LNCAP (cell line): Measurements from ENCODE around the gene ASIC3.

ENCODE experiments used
- TF ChIP-seq, protein P1 (sequence below): fragments of 450-650 bp; IDR thresholded peaks from 2 replicates; pipeline ENCODE4 v1.5.1; 2017; ENCODE audit warnings: mild to moderate bottlenecking

Gene ASIC3

DNA sequence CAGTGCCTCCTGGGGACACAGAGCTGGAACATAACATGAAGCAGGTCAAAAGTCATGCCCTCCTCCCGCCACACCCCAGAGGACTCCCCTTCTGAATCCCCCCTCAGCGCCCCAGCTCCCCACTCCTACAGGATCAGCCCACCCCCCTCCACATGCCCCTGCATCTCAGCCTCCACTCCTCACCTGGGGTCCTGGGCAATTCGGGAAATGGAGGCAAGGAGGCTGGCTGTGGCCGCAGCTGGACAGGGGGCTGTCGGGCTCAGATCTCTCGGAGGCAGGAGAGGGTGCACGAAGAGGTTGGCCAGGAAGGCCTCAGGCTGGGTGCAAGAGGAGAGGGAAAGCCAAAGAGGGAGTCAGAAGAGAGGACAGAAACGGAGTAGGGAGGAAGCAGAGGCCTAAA, 31.8 kb upstream of the ASIC3 start:
- TF ChIP-seq, protein P1, sequence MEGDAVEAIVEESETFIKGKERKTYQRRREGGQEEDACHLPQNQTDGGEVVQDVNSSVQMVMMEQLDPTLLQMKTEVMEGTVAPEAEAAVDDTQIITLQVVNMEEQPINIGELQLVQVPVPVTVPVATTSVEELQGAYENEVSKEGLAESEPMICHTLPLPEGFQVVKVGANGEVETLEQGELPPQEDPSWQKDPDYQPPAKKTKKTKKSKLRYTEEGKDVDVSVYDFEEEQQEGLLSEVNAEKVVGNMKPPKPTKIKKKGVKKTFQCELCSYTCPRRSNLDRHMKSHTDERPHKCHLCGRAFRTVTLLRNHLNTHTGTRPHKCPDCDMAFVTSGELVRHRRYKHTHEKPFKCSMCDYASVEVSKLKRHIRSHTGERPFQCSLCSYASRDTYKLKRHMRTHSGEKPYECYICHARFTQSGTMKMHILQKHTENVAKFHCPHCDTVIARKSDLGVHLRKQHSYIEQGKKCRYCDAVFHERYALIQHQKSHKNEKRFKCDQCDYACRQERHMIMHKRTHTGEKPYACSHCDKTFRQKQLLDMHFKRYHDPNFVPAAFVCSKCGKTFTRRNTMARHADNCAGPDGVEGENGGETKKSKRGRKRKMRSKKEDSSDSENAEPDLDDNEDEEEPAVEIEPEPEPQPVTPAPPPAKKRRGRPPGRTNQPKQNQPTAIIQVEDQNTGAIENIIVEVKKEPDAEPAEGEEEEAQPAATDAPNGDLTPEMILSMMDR: no peak

DNA sequence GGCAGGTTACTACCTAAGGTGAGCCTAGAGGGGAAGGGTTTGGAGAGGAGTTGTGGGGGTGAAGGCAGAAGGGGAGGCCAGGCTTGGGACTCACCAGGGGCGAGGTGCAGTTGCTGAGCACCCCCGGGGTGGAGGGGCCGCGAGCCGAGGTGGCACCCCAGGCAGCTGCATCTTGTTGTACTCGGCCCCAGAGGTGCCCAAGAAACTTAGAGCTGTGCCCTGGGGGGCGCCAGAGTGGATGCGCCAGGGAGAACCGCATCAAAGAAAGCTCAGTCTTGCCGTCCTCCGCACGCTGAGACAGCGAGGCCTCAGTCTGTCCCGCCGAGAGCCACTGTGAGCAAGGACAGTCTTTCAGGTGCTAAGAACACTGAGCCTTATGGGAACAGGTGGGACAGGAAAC, 31.4 kb upstream of the ASIC3 start:
- TF ChIP-seq, protein P1: no peak

DNA sequence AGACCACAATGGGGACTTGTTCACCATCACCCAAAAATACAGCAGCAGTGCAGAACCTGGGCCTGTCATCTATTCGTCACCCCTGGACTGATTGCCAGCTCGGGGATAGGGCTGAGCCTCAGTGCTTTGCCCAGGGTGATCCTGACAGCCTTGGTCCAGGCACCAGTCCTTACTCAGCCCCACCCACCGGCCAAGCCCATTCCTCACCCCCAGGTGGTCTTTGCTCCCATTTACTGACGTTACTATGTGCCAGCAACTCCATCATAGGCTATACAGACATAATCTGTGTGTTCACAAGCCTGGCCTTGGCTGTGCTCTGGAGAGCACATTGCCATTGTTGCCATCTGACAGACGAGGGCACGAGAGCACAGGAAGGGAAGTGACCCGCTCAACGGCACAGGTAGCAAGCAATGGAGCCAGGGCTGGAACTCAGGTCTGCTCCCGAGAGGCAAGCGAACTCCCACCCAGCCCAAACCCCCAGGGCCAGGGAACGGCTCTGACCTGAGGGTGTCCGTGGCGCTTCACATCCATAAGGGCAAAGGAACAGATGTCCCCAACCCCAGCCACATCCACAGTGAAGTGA, 30.9 kb upstream of the ASIC3 start:
- TF ChIP-seq, protein P1: no peak

DNA sequence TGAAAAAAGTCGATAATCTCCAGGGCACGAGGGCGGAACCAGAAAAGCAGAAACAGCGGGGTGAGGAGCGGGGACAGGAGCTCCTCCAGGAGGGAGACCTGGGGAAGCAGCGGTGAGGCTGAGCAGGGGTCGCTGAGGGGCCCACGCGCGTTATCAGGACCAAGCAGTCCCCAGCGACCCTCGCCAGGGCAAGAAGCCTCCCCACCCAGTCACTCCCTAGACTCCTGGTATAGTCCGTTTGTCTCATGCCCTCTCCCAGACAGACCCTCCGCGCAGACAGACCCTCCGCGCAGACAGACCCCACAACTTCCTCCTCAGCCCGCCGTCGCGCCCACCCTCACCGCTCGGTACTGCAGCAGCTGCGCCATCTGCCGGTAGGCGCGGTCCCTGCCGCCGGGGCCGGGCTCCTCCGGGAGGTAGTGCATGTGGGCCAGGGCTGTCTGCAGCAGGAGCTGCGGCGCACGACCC, 30.3 kb upstream of the ASIC3 start:
- TF ChIP-seq, protein P1: peak; percentile 99

DNA sequence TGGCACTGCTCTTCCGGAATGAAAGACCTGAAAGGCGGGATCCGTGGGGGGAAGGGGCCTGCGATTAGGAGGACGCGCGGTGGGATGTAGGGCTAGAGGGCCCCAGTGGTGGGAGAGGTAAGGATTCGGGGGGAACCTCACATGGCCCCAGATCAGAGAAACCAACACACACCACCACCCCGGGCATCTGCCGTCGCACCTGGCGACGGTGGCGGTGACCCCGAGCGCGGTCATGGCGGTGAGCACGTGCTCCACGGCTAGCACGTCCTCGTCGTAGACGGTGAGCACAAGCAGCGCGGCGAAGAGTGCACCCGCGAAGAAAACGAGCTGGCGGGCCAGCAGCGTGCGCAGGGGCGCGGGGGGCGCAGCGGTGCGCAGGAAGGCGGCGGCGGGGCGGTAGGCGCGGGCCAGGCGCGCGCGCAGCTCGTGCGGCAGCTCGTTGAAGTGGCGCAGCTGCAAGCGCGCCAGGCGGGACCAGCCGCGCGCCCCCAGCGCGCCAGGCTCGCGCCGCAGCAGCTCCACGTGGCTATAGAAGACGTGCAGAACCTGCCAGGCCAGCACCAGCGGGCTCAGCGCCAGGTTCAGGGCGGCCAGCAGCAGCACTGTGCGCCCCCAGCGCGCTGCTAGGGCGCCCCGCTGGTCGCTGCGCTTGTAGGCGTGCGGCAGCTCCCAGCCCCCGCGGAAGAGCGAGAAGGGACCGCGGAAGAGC, 29.8 kb upstream of the ASIC3 start:
- TF ChIP-seq, protein P1: 0 out of 2 replicates have a peak, but pooled peaks have one; percentile 1

DNA sequence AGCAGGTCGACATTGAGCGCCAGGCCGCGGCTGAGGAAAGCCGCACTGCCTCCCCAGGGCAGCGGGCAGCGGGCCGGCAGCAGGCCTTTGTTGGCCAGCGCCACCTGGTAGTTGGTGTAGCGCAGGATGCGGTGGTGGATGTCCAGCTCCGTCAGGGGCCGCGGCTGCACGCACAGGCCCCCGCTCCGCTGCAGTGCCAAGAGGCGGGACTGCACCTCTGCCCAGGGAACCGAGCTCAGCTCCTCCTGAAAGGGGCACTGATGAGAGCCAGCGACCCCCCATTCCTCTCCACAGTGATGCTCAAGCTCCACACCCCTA, 29.2 kb upstream of the ASIC3 start:
- TF ChIP-seq, protein P1: no peak

DNA sequence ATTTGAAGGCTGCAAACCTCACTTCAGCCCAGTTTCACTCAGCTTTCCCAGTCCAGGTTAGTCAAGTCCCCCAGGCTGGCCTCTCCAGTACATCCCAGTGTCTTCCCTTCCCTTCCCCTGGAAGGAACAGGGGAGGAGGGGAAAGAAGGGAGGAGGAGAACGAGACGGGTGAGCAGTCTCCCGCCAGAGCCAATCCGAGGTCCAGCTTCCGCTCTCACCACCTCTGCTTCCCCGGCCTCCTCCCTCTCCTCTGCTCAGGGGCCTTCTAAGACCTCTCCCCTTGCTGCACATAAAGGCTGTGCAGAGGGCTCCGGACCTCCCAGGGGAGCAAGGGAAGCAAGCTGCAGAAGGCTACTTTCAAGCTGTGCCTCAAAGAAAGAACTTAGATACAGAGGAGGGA, 28.1 kb upstream of the ASIC3 start:
- TF ChIP-seq, protein P1: no peak
